GM12878 (cell line): ENCODE measurements around the gene SLCO4A1. TPM values are rescaled to one million over a fixed set of nuclear protein-coding genes. Genes with fewer than 3 reads are reported as not detected.

Experiments used
- ATAC-seq: fragments of 200-7000 bp; cut with Tn5 transposase; 3 replicates; pipeline ENCODE4 v1.9.1; 2020; ENCODE audit warnings: mild to moderate bottlenecking, moderate library complexity
- BruUV-seq: library from RNA; stranded (reverse); fragments of 400-500 nt; replicated peaks from 2 replicates; lab custom pipeline; 2021; lab: Mats Ljungman, UMichigan
- CTCF ChIA-PET: fragments of 300-600 bp; sonication (Branson Sonifier 250); formaldehyde crosslinking; extraction: SDS; loops from one replicate; lab custom pipeline; 2021; ENCODE audit warnings: inconsistent platforms; lab: Yijun Ruan, JAX
- POLR2A ChIA-PET: fragments of 350-600 bp; formaldehyde crosslinking; extraction: SDS; loops from one replicate; lab custom pipeline; 2021; ENCODE audit warnings: inconsistent platforms; lab: Charles Lee
- RAD21 ChIA-PET: fragments of 300-600 bp; sonication (Branson Sonifier 250); formaldehyde crosslinking; loops from one replicate; lab custom pipeline; 2023; ENCODE audit warnings: antibody characterized with exemption; ENCODE audit not compliant: unreplicated experiment; lab: Charles Lee
- SMC1A ChIA-PET: fragments of 300-600 bp; sonication (Branson Sonifier 250); formaldehyde crosslinking; loops from one replicate; lab custom pipeline; 2023; ENCODE audit not compliant: unreplicated experiment, uncharacterized antibody; lab: Charles Lee
- DNase-seq: peaks from one replicate; pipeline ENCODE4 v3.0.0-alpha.2; 2011; ENCODE audit warnings: low read depth, low spot score
- FAIRE-seq: peaks from 3 replicates; lab custom pipeline; 2011; peaks lifted over from hg19 to GRCh38; lab: Jason Lieb, UNC
- H2AFZ ChIP-seq: 2 replicates; pipeline ENCODE4 v1.6.0; 2011; ENCODE audit warnings: low read depth, low read length, control low read depth; ENCODE audit not compliant: control insufficient read depth
- H3K27ac ChIP-seq: 2 replicates; pipeline ENCODE4 v1.5.1; 2011; ENCODE audit warnings: control low read depth; ENCODE audit not compliant: control insufficient read depth, insufficient read depth
- H3K27me3 ChIP-seq, 2 experiments: replicated peaks in 1 of 2; 2 replicates each; pipeline versions ENCODE4 v1.6.0 to v1.6.1; 2011; ENCODE audit warnings: low read length in 1 of 2; ENCODE audit not compliant: control insufficient read depth in 2 of 2, insufficient read depth in 2 of 2
- H3K36me3 ChIP-seq, 2 experiments: 2 replicates each; pipeline ENCODE4 v1.5.1; 2011; ENCODE audit warnings: low read length in 1 of 2; ENCODE audit not compliant: control insufficient read depth in 2 of 2, insufficient read depth in 2 of 2
- H3K4me1 ChIP-seq: 2 replicates; pipeline ENCODE4 v1.6.1; 2011; ENCODE audit warnings: mild to moderate bottlenecking, low read length, moderate library complexity, mixed read lengths; ENCODE audit not compliant: control insufficient read depth, insufficient read depth
- H3K4me2 ChIP-seq: 2 replicates; pipeline ENCODE4 v1.6.0; 2011; ENCODE audit warnings: control low read depth; ENCODE audit not compliant: control insufficient read depth, insufficient read depth
- H3K4me3 ChIP-seq: fragments of 200-600 bp; sonication (generic); 2 replicates; pipeline ENCODE4 v1.5.1; 2016
- H3K79me2 ChIP-seq: 2 replicates; pipeline ENCODE4 v1.6.0; 2011; ENCODE audit warnings: low read length; ENCODE audit not compliant: control insufficient read depth, insufficient read depth
- H3K9ac ChIP-seq: 2 replicates; pipeline ENCODE4 v1.8.0; 2011; ENCODE audit warnings: low read length, control low read depth, mixed read lengths; ENCODE audit not compliant: control insufficient read depth, insufficient read depth
- H3K9me3 ChIP-seq: replicated peaks from 3 replicates; pipeline ENCODE4 v1.5.1; 2011; ENCODE audit warnings: mild to moderate bottlenecking, low read length; ENCODE audit not compliant: control insufficient read depth, insufficient read depth
- H4K20me1 ChIP-seq: 2 replicates; pipeline ENCODE4 v1.6.0; 2011; ENCODE audit not compliant: control insufficient read depth, insufficient read depth
- BRCA1 ChIP-seq: IDR thresholded peaks from 2 replicates; pipeline ENCODE4 v1.6.1; 2011; ENCODE audit warnings: low read depth, low read length, improper control_type of control experiment
- CBX3 ChIP-seq: fragments of 200-600 bp; sonication (generic); IDR thresholded peaks from 2 replicates; pipeline ENCODE4 v1.6.1; 2016; ENCODE audit warnings: low read depth, borderline replicate concordance
- CHD2 ChIP-seq: IDR thresholded peaks from 2 replicates; pipeline ENCODE4 v1.6.1; 2011; ENCODE audit warnings: low read depth, low read length, improper control_type of control experiment, borderline replicate concordance
- HDGF ChIP-seq: fragments of 450-650 bp; IDR thresholded peaks from 2 replicates; pipeline ENCODE4 v1.6.1; 2016; ENCODE audit warnings: antibody characterized with exemption
- NFYA ChIP-seq: IDR thresholded peaks from 2 replicates; pipeline ENCODE4 v1.6.1; 2011; ENCODE audit warnings: low read depth, mild to moderate bottlenecking, low read length, improper control_type of control experiment, borderline replicate concordance
- PAX5 ChIP-seq: IDR thresholded peaks from 2 replicates; pipeline ENCODE4 v1.6.1; 2011; ENCODE audit warnings: low read depth, low read length, borderline replicate concordance
- PML ChIP-seq: IDR thresholded peaks from 2 replicates; pipeline ENCODE4 v1.6.1; 2012; ENCODE audit warnings: low read length, inconsistent platforms
- SPI1 ChIP-seq: IDR thresholded peaks from 2 replicates; pipeline ENCODE4 v1.6.1; 2011; ENCODE audit warnings: low read depth, mild to moderate bottlenecking, low read length, moderate library complexity, borderline replicate concordance; ENCODE audit not compliant: insufficient read depth
- SREBF1 ChIP-seq: IDR thresholded peaks from 2 replicates; pipeline ENCODE4 v1.6.1; 2012; ENCODE audit warnings: mild to moderate bottlenecking, low read length
- SUZ12 ChIP-seq: fragments of 200-600 bp; sonication (generic); IDR thresholded peaks from one replicate; pipeline ENCODE4 v1.6.1; 2018; ENCODE audit warnings: antibody characterized with exemption, mild to moderate bottlenecking; ENCODE audit not compliant: unreplicated experiment
- YBX1 ChIP-seq: fragments of 450-650 bp; IDR thresholded peaks from 2 replicates; pipeline ENCODE4 v1.6.1; 2016; ENCODE audit warnings: antibody characterized with exemption
- ZNF217 ChIP-seq: fragments of 450-650 bp; IDR thresholded peaks from 2 replicates; pipeline ENCODE4 v1.6.1; 2017; ENCODE audit warnings: antibody characterized with exemption, mild to moderate bottlenecking
- WGBS: methylation state at CpG from one replicate; pipeline ENCODE4 v1.1.6; 2016; ENCODE audit warnings: low lambda C conversion rate; ENCODE audit not compliant: insufficient replicate concordance, insufficient coverage; ENCODE audit errors: missing lambda C conversion rate; 5-methylcytosine and 5-hydroxymethylcytosine counted together
- in situ Hi-C: fragments of 300-500 bp; cut with MboI; formaldehyde crosslinking; loops from 9 replicates; pipeline ENCODE4 v1.14.3; 2018; ENCODE audit warnings: mixed read lengths
- intact Hi-C: fragments of 100-400 bp; cut with micrococcal nuclease; formaldehyde crosslinking; loops from one replicate; pipeline ENCODE4 v1.14.2; 2022; ENCODE audit not compliant: unreplicated experiment
- polyA plus RNA-seq, 11 experiments: library from polyadenylated mRNA; depleted of rRNA in 4 of 11; unstranded in 6 of 11; stranded (reverse) in 5 of 11; fragments of >200 nt; fragmentation: Nextera tagmentation in 4 of 11; fragmentation: Illumina TruSeq in 1 of 11; extraction: Ambion mirVana in 4 of 11; extraction: Trizol in 1 of 11; gene quantifications; 1 replicate in 1 of 11; 2 replicates in 10 of 11; pipeline versions ENCODE4 v1.2.1 to v1.2.3, GENCODE V29; 2011 to 2016; ENCODE audit warnings: inconsistent platforms in 2 of 11, missing spikeins in 2 of 11, low read depth in 1 of 11
- total RNA-seq, 4 experiments: library from RNA; depleted of rRNA in 3 of 4; stranded (reverse); fragments of >200 nt in 3 of 4; fragmentation: Illumina TruSeq in 1 of 4; extraction: Trizol in 1 of 4; gene quantifications; 2 replicates each; pipeline versions ENCODE4 v1.2.1 to v1.2.3, GENCODE V29; 2013 to 2021
- TF ChIP-seq, protein P1 (sequence below): IDR thresholded peaks from 2 replicates; pipeline ENCODE4 v1.6.1; 2011; ENCODE audit warnings: low read depth, low read length, improper control_type of control experiment, borderline replicate concordance

Gene SLCO4A1
- total and polyA plus RNA-seq, 10 of the 15 experiments (the other 5 are each of a cell fraction or from before 2014, with no cell fraction given) = 2.1 to 30.7 (median 12.0) TPM

DNA sequence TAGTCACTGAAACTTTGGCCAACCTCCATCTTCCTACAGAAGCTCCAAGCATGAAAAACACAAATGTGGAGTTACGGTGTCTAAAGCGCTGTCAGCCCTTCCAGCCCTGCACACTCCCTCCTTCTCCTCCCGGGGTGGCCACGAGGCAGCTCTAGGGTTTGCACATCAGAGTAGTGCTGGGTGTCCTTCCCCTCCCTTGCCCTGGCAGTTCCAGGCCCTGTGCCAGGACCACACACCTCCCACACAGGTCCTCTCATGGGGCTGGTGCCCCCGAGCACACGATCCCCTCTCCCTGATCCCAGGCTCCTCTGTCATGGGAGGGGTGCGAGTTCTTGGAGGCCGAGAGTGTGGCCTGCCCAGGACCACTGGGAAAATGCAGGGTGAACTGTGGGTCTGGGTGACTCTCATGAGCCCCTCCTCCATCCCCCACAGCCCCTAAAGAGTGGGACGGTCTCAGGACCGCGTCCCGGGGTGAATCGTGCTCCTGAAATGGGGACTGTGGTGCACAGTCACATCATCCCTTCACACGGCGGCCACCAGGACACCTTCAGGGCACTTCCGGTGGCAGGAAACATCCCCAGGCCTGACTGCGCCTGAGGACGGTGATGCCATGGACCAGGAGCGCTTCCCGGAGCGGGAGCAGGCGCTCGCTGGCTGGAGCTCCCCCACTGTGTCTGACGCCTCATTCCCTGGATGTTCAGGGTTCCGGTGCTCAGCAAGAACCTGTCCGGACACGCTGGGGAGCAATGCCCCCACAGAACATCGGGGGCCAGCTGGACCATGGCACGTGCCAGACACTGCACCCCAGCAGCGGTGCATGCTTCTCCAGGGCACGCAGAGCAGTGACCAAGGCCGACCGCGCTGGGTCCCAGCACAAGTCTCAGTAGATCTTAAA lies 42.8 kb upstream of the SLCO4A1 start (continued):
- TF ChIP-seq SREBF1 = no peak
- no peak for TF ChIP-seq HDGF
- TF ChIP-seq SUZ12 = no peak

DNA sequence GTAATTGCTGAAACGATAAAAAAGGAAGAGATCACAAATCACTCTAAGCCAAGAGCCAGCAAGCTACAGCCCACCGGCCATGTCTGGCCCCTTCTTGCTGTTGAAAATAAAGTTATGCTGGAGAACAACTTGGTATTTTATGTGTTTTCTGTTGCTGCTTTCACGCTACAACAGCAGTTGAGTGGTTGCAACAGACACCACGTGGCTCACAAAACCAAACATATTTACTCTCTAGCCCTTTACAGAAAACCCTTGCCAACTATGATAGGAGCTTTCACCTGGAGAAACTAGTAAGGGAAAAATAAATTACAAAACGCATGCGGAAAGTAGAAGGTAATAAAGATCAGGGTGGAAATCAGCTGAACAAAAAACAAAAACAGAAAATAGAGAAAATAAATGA lies 41.1 kb upstream of the SLCO4A1 start:
- no peak overlapping the region for H3K27ac ChIP-seq
- H3K4me3 ChIP-seq = no peak overlapping the region
- H3K9me3 ChIP-seq = no peaks in the 10 kb centered on the region
- FAIRE-seq = no peak
- H3K79me2 ChIP-seq = no peaks in the 10 kb centered on the region
- no peak overlapping the region for H3K4me2 ChIP-seq
- 51% methylated on average over 6 of the region's 6 CpGs for WGBS
- peaks cover 7 to 17% of the 10 kb centered on the region in 2 experiments; a peak in 3 of 4 replicates for H3K27me3 ChIP-seq
- intact Hi-C loops = no loop called here
- H3K9ac ChIP-seq = no peak overlapping the region
- H4K20me1 ChIP-seq = no peaks in the 10 kb centered on the region; the same call in 1 of the 2 replicates
- no peak for DNase-seq
- POLR2A ChIA-PET = no interaction called here
- H2AFZ ChIP-seq = no peak overlapping the region
- SMC1A ChIA-PET = interaction anchor here (1.0 to 1.1 kb wide), 2 partner anchors 15 to 16 kb away, joined by 3 to 5 read pairs; no protein-coding TSS in a partner anchor
- no TSS peak for BruUV-seq
- RAD21 ChIA-PET = no interaction called here
- no peaks in the 10 kb centered on the region for H3K36me3 ChIP-seq
- in situ Hi-C loops = no loop called here
- peaks cover 9% of the 10 kb centered on the region for H3K4me1 ChIP-seq
- TF ChIP-seq NFYA (no peak), BRCA1 (no peak), SPI1 (no peak), ZNF217 (no peak), CHD2 (no peak), PAX5 (no peak), YBX1 (no peak), CBX3 (no peak), PML (no peak)
- TF ChIP-seq, protein P1, sequence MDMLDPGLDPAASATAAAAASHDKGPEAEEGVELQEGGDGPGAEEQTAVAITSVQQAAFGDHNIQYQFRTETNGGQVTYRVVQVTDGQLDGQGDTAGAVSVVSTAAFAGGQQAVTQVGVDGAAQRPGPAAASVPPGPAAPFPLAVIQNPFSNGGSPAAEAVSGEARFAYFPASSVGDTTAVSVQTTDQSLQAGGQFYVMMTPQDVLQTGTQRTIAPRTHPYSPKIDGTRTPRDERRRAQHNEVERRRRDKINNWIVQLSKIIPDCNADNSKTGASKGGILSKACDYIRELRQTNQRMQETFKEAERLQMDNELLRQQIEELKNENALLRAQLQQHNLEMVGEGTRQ = no peak
- CTCF ChIA-PET = interaction anchor here (0.8 to 1.1 kb wide), 2 partner anchors 16 to 23 kb away, joined by 3 read pairs; no protein-coding TSS in a partner anchor
- no peak for ATAC-seq
